ENCODE results near the gene CLDN34. TPM values are rescaled to one million over a fixed set of nuclear protein-coding genes. Genes with fewer than 3 reads are reported as not detected.

Gene CLDN34
- total and polyA plus RNA-seq, 4 donors, result 0.50 TPM; not detected in 3

- H3K9ac ChIP-seq (ENCODE audit: low read depth in 1 of 2, low read length in 2 of 2), result no peak overlapping the region
- no peaks in the 10 kb centered on the region for H3K27me3 ChIP-seq (ENCODE audit: control insufficient read depth in 4 of 4, insufficient read depth in 4 of 4, low read length in 3 of 4)
- H3K4me1 ChIP-seq (ENCODE audit: control insufficient read depth in 4 of 4, insufficient read depth in 4 of 4, low read length in 3 of 4), result peaks cover 0 to 6% (median under 1%) of the 10 kb centered on the region in 4 donors
- TF ChIP-seq CTCF (IDR thresholded peaks at IDR 0.05; ENCODE audit: low read depth, low read length, missing input control) (no peak), ATF3 (IDR thresholded peaks at IDR 0.05) (no peak), EGR1 (IDR thresholded peaks at IDR 0.05; ENCODE audit: low read depth in 2 of 2) (no peak), HNF4G (IDR thresholded peaks at IDR 0.05) (no peak), JUND (IDR thresholded peaks at IDR 0.05) (no peak), FOXA1 (IDR thresholded peaks at IDR 0.05) (no peak), TAF1 (conservative IDR thresholded peaks at IDR 0.05) (no peak), RAD21 (IDR thresholded peaks at IDR 0.05) (no peak), SP1 (IDR thresholded peaks at IDR 0.05) (no peak), MAX (IDR thresholded peaks at IDR 0.05) (no peak), RXRA (IDR thresholded peaks at IDR 0.05) (no peak), GABPA (IDR thresholded peaks at IDR 0.05 in 1 of 2, conservative IDR thresholded peaks at IDR 0.05 in 1 of 2) (no peak), HNF4A (conservative IDR thresholded peaks at IDR 0.05) (no peak), NR2F2 (IDR thresholded peaks at IDR 0.05) (no peak), FOXA2 (IDR thresholded peaks at IDR 0.05) (no peak), YY1 (IDR thresholded peaks at IDR 0.05) (no peak)
- no peak overlapping the region for H3K4me3 ChIP-seq (ENCODE audit: low read depth in 1 of 3, low read length in 3 of 3)
- DNase-seq (ENCODE audit: low spot score), result no peak
- no peaks in the 10 kb centered on the region for H3K9me3 ChIP-seq (ENCODE audit: control insufficient read depth in 4 of 4, low read length in 3 of 4)
- WGBS, result 78% methylated on average over 10 of the region's 10 CpGs
- H3K36me3 ChIP-seq (ENCODE audit: control insufficient read depth in 4 of 4, insufficient read depth in 3 of 4, low read depth in 1 of 4, low read length in 3 of 4), result no peaks in the 10 kb centered on the region
- no peak overlapping the region for H3K27ac ChIP-seq (ENCODE audit: low read depth in 1 of 2, low read length in 2 of 2)
Measured at GRCh38 chrX:10011261-10011931, 44.2 kb downstream of the CLDN34 start.

GRCh38 chrX:10011991-10012390 lies 44.8 kb downstream of the CLDN34 start:
- no peak overlapping the region for H3K27ac ChIP-seq (ENCODE audit: low read depth in 1 of 2, low read length in 2 of 2)
- DNase-seq (ENCODE audit: low spot score), result no peak
- peaks cover 0 to 6% (median under 1%) of the 10 kb centered on the region in 4 donors for H3K4me1 ChIP-seq (ENCODE audit: control insufficient read depth in 4 of 4, insufficient read depth in 4 of 4, low read length in 3 of 4)
- no peaks in the 10 kb centered on the region for H3K27me3 ChIP-seq (ENCODE audit: control insufficient read depth in 4 of 4, insufficient read depth in 4 of 4, low read length in 3 of 4)
- H3K4me3 ChIP-seq (ENCODE audit: low read depth in 1 of 3, low read length in 3 of 3), result no peak overlapping the region
- TF ChIP-seq ZBTB33 (IDR thresholded peaks at IDR 0.05), result no peak
- no peak for TF ChIP-seq HNF4G (IDR thresholded peaks at IDR 0.05)
- no peak for TF ChIP-seq YY1 (IDR thresholded peaks at IDR 0.05)
- no peak for TF ChIP-seq REST (IDR thresholded peaks at IDR 0.05)
- no peak for TF ChIP-seq CTCF (IDR thresholded peaks at IDR 0.05; ENCODE audit: low read depth, low read length, missing input control)
- no peak for TF ChIP-seq ATF3 (IDR thresholded peaks at IDR 0.05)
- TF ChIP-seq FOXA2 (IDR thresholded peaks at IDR 0.05), result no peak
- TF ChIP-seq SP1 (IDR thresholded peaks at IDR 0.05), result no peak
- no peak for TF ChIP-seq NR2F2 (IDR thresholded peaks at IDR 0.05)
- no peak for TF ChIP-seq RAD21 (IDR thresholded peaks at IDR 0.05)
- TF ChIP-seq JUND (IDR thresholded peaks at IDR 0.05), result no peak
- no peak for TF ChIP-seq MAX (IDR thresholded peaks at IDR 0.05)
- TF ChIP-seq HNF4A (conservative IDR thresholded peaks at IDR 0.05), result no peak
- TF ChIP-seq FOXA1 (IDR thresholded peaks at IDR 0.05), result no peak
- no peak for TF ChIP-seq EGR1 (IDR thresholded peaks at IDR 0.05; ENCODE audit: low read depth in 2 of 2)
- TF ChIP-seq GABPA (IDR thresholded peaks at IDR 0.05 in 1 of 2, conservative IDR thresholded peaks at IDR 0.05 in 1 of 2), result no peak
- TF ChIP-seq TAF1 (conservative IDR thresholded peaks at IDR 0.05), result no peak
- 82% methylated on average over 9 of the region's 9 CpGs for WGBS
- no peaks in the 10 kb centered on the region for H3K9me3 ChIP-seq (ENCODE audit: control insufficient read depth in 4 of 4, low read length in 3 of 4)
- no peaks in the 10 kb centered on the region for H3K36me3 ChIP-seq (ENCODE audit: control insufficient read depth in 4 of 4, insufficient read depth in 3 of 4, low read depth in 1 of 4, low read length in 3 of 4)
- no peak overlapping the region for H3K9ac ChIP-seq (ENCODE audit: low read depth in 1 of 2, low read length in 2 of 2)
